HEK293T (cell line): ENCODE measurements around the gene GID8.

Source experiments
- CTCF ChIA-PET: fragments of 350-600 bp; formaldehyde crosslinking; extraction: SDS; loops from one replicate; lab custom pipeline; 2021; ENCODE audit warnings: antibody characterized with exemption, inconsistent platforms; lab: Yijun Ruan, JAX
- POLR2A ChIA-PET: fragments of 350-600 bp; formaldehyde crosslinking; extraction: SDS; loops from one replicate; lab custom pipeline; 2020; ENCODE audit warnings: antibody characterized with exemption, inconsistent platforms; lab: Yijun Ruan, JAX
- DNase-seq: peaks from one replicate; pipeline ENCODE4 v3.0.0; 2012; ENCODE audit warnings: mixed read lengths; ENCODE audit errors: extremely low spot score
- ARNT ChIP-seq: fragments of 450-650 bp; IDR thresholded peaks from 2 replicates; pipeline ENCODE4 v1.6.1; 2017; ENCODE audit warnings: mild to moderate bottlenecking
- BHLHE40 ChIP-seq: fragments of 450-650 bp; IDR thresholded peaks from 2 replicates; pipeline ENCODE4 v1.6.1; 2016; ENCODE audit warnings: mild to moderate bottlenecking, moderate library complexity, borderline replicate concordance
- CTBP1 ChIP-seq: fragments of 450-650 bp; IDR thresholded peaks from 2 replicates; pipeline ENCODE4 v1.6.1; 2016; ENCODE audit warnings: borderline replicate concordance
- ELF4 ChIP-seq: fragments of 450-650 bp; IDR thresholded peaks from 2 replicates; pipeline ENCODE4 v1.6.1; 2017; ENCODE audit warnings: antibody characterized with exemption
- FOXA1 ChIP-seq: fragments of 450-650 bp; IDR thresholded peaks from 2 replicates; pipeline ENCODE4 v1.6.1; 2016; ENCODE audit warnings: mild to moderate bottlenecking
- FOXK2 ChIP-seq: fragments of 450-650 bp; IDR thresholded peaks from 2 replicates; pipeline ENCODE4 v1.6.1; 2016; ENCODE audit warnings: mild to moderate bottlenecking
- FOXM1 ChIP-seq: fragments of 450-650 bp; IDR thresholded peaks from 2 replicates; pipeline ENCODE4 v1.6.1; 2017; ENCODE audit warnings: mild to moderate bottlenecking, borderline replicate concordance
- HDGF ChIP-seq: fragments of 450-650 bp; IDR thresholded peaks from 2 replicates; pipeline ENCODE4 v1.6.1; 2017; ENCODE audit warnings: antibody characterized with exemption, borderline replicate concordance
- L3MBTL2 ChIP-seq: fragments of 450-650 bp; conservative IDR thresholded peaks from 2 replicates; pipeline ENCODE4 v1.6.1; 2016; ENCODE audit warnings: mild to moderate bottlenecking
- LEF1 ChIP-seq: fragments of 450-650 bp; IDR thresholded peaks from 2 replicates; pipeline ENCODE4 v1.6.1; 2017; ENCODE audit warnings: mild to moderate bottlenecking, borderline replicate concordance
- NFRKB ChIP-seq: fragments of 450-650 bp; IDR thresholded peaks from 2 replicates; pipeline ENCODE4 v1.6.1; 2016; ENCODE audit warnings: mild to moderate bottlenecking, moderate library complexity
- PKNOX1 ChIP-seq: fragments of 450-650 bp; IDR thresholded peaks from 2 replicates; pipeline ENCODE4 v1.6.1; 2016
- SP1 ChIP-seq: fragments of 450-650 bp; IDR thresholded peaks from 2 replicates; pipeline ENCODE4 v1.6.1; 2017
- SUZ12 ChIP-seq: fragments of 450-650 bp; IDR thresholded peaks from 2 replicates; pipeline ENCODE4 v1.6.1; 2016; ENCODE audit warnings: mild to moderate bottlenecking
- TARDBP ChIP-seq: fragments of 450-650 bp; IDR thresholded peaks from 2 replicates; pipeline ENCODE4 v1.6.1; 2016
- ZNF384 ChIP-seq: fragments of 450-650 bp; IDR thresholded peaks from 2 replicates; pipeline ENCODE4 v1.6.1; 2016

Gene GID8

GRCh38 chr20:62955519-62956386, 17.8 kb downstream of the GID8 start:
- DNase-seq: no peak
- TF ChIP-seq LEF1 (no peak), NFRKB (no peak), CTBP1 (no peak)
- CTCF ChIA-PET: interaction anchor here (0.6 to 0.8 kb wide), 2 partner anchors 38 to 56 kb away, joined by 3 read pairs; no protein-coding TSS in a partner anchor
- POLR2A ChIA-PET: no interaction called here

GRCh38 chr20:62956387-62957135, 18.6 kb downstream of the GID8 start:
- CTCF ChIA-PET: interaction anchor here (0.8 kb wide), 1 partner anchor 57 kb away, joined by 3 read pairs; no protein-coding TSS in a partner anchor
- no peak for DNase-seq
- POLR2A ChIA-PET: no interaction called here
- TF ChIP-seq FOXA1: no peak
- TF ChIP-seq LEF1: no peak
- no peak for TF ChIP-seq TARDBP
- TF ChIP-seq PKNOX1: no peak
- TF ChIP-seq L3MBTL2: no peak
- TF ChIP-seq NFRKB: no peak
- TF ChIP-seq ELF4: no peak
- TF ChIP-seq SUZ12: no peak
- TF ChIP-seq FOXM1: no peak
- no peak for TF ChIP-seq HDGF

GRCh38 chr20:62957136-62958117, 19.5 kb downstream of the GID8 start:
- TF ChIP-seq CTBP1 (no peak), SP1 (no peak), ELF4 (no peak), NFRKB (no peak)
- POLR2A ChIA-PET: interaction anchor here (0.8 kb wide), 1 partner anchor 21 kb away, joined by 3 read pairs; no protein-coding TSS in a partner anchor
- CTCF ChIA-PET: no interaction called here
- no peak for DNase-seq

- CTCF ChIA-PET: no interaction called here
- no peak for TF ChIP-seq FOXM1
- TF ChIP-seq PKNOX1: no peak
- TF ChIP-seq BHLHE40: no peak
- no peak for TF ChIP-seq CTBP1
- TF ChIP-seq SP1: no peak
- no peak for TF ChIP-seq ZNF384
- no peak for TF ChIP-seq HDGF
- no peak for TF ChIP-seq TARDBP
- TF ChIP-seq ARNT: no peak
- no peak for DNase-seq
- POLR2A ChIA-PET: no interaction called here
Observed at GRCh38 chr20:62958388-62959100, 20.6 kb downstream of the GID8 start.

- TF ChIP-seq ZNF384 (no peak), FOXK2 (no peak), FOXA1 (no peak), CTBP1 (no peak), LEF1 (no peak), PKNOX1 (no peak), FOXM1 (no peak), SUZ12 (no peak), L3MBTL2 (no peak)
- DNase-seq: no peak
- ChIA-PET POLR2A (interaction anchor here (1.2 kb wide), 1 partner anchor 21 kb away, joined by 3 read pairs; the partner anchor contains the start of gene GID8), CTCF (no interaction called here)
Observed at GRCh38 chr20:62959101-62959971, 21.4 kb downstream of the GID8 start.
